HG03060 (cell line): ENCODE results near the gene POLR2H.

Experiments used
- ATAC-seq: cut with Tn5 transposase; IDR thresholded peaks from one replicate; pipeline ENCODE4 v1.9.1; 2021; ENCODE audit warnings: low read depth, moderate number of reproducible peaks; ENCODE audit not compliant: unreplicated experiment

The POLR2H gene

DNA sequence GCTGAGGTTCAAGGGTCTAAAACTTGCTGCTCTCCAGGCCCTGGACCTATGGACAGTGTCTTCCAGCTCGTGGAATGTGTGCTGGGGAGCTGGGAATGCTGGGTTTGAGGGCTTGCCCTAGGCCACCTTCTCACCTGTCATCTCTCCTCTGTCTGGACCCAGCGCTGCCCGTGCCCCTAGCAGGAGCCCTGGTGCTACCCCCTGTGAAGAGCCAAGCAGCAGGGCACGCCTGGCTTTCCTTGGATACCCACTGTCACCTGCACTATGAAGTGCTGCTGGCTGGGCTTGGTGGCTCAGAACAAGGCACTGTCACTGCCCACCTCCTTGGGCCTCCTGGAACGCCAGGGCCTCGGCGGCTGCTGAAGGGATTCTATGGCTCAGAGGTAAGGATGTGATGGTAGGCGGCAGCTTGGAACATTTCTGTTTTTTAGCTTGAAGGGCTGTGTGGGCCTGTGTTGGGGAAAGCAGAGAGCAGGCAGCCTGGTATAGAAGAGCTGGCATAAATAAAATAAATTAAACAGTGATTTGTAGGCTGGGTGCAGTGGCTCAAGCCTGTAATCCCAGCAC, 23.4 kb downstream of the POLR2H start:
- ATAC-seq = no peak

DNA sequence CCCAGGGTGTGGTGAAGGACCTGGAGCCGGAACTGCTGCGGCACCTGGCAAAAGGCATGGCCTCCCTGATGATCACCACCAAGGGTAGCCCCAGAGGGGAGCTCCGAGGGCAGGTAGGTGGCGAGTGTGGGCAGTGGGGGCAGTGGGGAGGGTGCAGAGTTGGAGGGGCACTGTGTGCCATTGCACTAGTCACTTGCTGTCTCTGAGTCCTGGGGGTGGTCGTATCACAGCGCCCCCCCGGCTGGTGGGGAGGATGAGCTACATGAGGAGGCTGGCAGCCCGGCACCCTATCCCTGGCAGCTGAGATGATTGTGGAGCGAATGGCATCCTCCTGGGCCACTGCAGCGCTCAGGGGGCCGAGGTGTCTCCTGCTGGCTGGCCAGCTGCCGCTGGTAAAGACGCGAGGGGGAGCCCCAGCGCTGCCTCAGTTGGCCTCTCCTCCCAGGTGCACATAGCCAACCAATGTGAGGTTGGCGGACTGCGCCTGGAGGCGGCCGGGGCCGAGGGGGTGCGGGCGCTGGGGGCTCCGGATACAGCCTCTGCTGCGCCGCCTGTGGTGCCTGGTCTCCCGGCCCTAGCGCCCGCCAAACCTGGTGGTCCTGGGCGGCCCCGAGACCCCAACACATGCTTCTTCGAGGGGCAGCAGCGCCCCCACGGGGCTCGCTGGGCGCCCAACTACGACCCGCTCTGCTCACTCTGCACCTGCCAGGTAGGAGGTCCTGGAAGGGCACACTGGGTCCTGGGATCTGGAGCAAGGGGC, 24.7 kb downstream of the POLR2H start:
- no peak for ATAC-seq

DNA sequence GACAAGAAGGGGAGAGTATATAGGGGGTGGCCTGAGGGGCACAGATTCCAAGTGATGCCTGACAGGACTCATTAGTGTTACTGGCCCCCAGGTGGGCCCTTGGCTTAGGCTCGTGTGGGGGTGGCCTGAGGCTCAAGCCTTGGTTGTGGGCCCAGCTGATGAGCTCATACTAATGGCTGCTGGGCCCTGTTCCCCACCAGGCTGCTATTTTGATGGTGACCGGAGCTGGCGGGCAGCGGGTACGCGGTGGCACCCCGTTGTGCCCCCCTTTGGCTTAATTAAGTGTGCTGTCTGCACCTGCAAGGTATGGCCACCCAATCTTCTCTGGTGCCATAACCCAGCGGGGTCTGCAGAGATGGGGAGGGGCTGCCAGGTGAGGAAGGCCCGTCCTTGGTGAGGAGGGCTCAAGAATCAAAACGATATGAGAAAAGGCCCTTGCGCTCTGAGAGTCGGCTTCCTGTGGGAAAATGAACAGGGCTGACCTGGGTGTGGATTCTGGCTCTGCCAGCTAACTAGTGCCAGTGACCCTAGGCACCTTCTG, 25.7 kb downstream of the POLR2H start:
- ATAC-seq = no peak

GRCh38 chr3:184388164-184388935, 26.8 kb downstream of the POLR2H start:
- ATAC-seq = no peak

- ATAC-seq = no peak
Observed at GRCh38 chr3:184388936-184389230, 27.4 kb downstream of the POLR2H start.

DNA sequence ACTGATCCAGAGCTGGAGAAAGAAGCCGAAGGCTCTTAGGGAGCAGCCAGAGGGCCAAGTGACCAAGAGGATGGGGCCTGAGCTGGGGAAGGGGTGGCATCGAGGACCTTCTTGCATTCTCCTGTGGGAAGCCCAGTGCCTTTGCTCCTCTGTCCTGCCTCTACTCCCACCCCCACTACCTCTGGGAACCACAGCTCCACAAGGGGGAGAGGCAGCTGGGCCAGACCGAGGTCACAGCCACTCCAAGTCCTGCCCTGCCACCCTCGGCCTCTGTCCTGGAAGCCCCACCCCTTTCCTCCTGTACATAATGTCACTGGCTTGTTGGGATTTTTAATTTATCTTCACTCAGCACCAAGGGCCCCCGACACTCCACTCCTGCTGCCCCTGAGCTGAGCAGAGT, 27.9 kb downstream of the POLR2H start:
- ATAC-seq = no peak

- ATAC-seq = no peak
Observed at GRCh38 chr3:184389935-184390528, 28.5 kb downstream of the POLR2H start.

DNA sequence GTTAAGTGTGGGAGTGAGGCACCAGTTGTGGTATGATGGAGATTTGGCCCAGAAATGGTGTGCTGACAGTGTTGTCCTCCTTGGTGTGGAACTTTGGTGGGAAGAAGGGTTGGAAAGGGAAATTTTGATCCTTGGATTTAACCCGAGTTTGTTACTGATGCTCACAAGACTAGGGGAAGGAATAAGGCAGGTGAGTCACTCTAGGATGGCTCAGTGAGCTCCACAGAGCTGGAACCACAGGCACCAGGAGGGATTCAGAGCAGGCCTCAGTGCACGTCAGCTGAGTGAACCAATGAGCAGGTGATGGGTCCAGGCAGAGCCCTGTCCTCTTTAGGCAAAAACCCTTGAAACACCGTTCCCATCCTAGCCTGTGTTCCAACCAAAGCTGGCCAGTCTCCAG, 29.8 kb downstream of the POLR2H start:
- ATAC-seq = no peak

DNA sequence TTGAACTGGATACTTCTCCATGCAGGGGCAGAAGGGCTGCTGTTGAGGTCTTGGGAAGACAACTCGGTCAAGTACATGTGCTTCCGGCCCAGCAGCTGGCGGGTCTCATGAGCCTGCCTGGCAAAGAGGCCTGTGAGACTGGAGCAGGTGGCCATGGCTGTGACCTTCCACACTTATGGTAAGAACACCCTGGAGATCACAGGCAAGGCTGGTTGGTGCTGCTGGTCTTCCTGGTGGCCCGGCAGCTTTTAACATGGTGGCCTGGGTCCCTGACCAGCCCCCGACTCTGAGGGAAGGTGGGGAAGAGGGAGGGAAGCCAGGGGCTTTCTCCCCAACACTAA, 33.8 kb downstream of the POLR2H start:
- ATAC-seq = no peak

DNA sequence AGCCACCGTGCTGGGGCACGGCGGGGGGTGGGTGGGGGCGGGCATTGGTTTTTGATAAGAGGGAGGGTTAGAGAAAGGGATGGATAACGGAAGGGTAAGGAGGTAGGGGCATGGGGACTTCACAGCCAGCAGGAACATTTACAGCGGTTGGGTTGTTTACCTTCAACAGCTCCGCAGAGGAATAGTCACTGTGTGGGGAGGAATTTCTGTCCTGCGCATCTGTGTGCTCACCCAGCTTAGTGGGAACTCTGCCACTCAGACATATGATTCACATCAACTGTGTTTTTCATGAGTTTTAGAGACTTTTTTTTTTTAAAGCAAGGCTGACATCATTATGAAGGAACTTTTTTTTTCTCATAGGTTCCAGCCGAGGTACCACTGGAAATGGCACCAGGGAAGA, 37.9 kb downstream of the POLR2H start:
- ATAC-seq = no peak

DNA sequence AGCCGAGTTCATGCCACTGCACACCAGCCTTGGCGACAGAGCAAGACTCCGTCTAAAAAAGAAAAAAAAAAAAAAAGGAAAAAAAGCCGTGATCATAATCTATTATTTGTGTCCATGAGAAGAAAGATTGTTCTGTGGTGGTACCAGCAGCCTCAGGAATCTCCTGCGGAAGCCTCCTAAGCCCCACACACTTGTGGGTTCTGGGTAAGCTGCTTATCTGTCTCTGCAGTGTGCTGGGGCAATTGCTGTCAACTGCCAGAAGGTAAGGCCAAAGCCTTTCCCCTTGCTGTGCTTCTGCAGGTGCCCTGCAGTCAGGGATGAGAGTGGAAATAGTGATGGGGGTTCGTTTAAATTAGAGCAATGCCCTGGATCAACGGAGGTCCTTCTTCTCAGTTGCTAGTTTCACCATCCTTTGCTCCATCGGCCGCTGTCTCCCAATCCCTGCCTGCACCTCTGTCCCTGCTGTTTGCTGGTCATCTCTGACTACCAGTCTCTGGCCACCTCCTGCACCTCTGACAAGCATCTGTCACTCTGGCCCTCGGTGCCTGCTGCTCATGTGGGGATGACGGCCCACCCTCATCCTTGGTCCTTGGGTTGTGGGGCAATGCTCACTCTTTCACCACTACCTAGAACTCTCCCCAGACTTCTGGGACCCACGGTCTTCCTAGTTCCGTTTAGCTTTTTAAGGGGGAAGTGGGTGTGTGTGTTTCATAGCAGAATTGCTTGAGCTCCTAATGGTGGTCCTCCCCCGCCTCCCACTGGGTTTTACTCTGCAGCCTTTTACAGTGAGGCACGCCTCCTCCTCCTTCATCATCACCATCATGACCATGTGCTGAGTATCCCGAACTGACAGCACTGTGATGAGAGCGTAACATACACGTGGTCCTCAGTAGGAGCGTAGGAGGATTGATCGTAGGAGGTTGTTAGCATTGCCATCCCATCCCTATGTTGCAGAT, 43.8 kb downstream of the POLR2H start:
- ATAC-seq = no peak

GRCh38 chr3:184409331-184409926, 47.9 kb downstream of the POLR2H start:
- ATAC-seq = no peak

DNA sequence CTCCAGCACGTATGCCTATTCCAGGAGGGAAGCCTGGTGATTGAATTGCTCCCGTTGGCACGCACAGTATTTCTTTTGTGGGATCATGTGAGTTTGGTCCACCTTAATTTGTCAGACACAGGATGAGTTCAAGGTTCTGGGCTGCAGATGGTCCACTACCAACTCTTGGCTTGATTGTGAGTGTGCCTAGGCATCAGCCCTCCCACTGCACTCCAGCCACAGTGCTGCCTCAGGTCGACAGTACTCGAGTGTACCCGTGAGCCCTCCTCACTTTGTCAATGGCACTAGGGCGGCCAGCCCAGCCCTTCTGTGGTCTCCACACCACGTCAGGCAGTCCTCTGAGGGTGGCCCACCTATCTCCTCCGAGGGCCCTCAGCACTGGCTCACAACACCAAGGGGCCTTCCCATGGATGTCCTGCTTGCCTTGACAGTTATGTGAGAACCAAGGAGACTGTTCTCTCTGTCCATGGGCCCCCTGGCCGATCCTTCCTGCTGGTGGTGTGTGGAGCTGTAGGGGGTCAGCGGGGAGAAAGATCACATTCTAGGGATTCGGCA, 48.5 kb downstream of the POLR2H start:
- ATAC-seq = no peak

GRCh38 chr3:184414418-184415202, 53.1 kb downstream of the POLR2H start:
- ATAC-seq = no peak

- no peak for ATAC-seq
Observed at GRCh38 chr3:184415203-184415490, 53.6 kb downstream of the POLR2H start.

DNA sequence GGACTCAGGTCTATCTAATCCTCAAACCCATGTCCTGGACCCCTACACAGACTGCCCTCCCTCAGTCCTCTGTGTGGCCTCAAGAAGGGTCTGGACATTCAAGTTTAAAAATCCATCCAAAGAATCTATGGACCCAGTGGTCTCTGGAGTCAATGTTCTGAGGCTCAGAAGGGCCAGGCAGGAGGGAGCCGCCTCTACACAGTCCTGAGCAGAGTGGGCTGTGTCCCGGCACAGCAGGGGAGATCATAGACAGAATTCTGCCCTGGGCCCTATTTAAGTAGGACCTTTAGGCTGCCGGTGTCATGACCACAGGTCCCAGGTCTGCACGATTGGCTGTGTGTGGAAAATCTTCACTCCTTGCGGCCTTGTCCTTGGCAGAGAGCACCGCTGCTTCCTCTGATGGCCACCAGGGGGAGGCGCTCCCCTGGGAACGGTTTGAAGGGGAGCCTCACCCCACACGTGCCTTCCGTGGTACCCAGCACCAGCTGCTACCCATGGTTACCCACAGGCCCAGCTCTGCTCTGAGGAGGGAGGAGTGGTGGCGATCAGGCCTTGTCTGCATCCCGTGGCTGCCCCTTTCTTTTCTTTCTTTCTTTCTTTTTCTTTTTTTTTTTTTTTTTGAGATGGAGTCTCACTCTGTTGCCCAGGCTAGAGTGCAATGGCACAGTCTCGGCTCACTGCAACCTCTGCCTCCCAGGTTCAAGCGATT, 56.3 kb downstream of the POLR2H start:
- no peak for ATAC-seq
